IPS-11a (cell line): ENCODE results near the gene DNAJB11.

Source experiments
- H3K4me3 ChIP-seq: one replicate; pipeline ENCODE4 v1.5.1; 2013; ENCODE audit warnings: low read depth, low read length, control low read depth

DNAJB11 gene

GRCh38 chr3:186594591-186595113 lies 24.1 kb downstream of the DNAJB11 start:
- H3K4me3 ChIP-seq = no peak overlapping the region

- no peak overlapping the region for H3K4me3 ChIP-seq
Measured at GRCh38 chr3:186596568-186597287, 26.2 kb downstream of the DNAJB11 start.

DNA sequence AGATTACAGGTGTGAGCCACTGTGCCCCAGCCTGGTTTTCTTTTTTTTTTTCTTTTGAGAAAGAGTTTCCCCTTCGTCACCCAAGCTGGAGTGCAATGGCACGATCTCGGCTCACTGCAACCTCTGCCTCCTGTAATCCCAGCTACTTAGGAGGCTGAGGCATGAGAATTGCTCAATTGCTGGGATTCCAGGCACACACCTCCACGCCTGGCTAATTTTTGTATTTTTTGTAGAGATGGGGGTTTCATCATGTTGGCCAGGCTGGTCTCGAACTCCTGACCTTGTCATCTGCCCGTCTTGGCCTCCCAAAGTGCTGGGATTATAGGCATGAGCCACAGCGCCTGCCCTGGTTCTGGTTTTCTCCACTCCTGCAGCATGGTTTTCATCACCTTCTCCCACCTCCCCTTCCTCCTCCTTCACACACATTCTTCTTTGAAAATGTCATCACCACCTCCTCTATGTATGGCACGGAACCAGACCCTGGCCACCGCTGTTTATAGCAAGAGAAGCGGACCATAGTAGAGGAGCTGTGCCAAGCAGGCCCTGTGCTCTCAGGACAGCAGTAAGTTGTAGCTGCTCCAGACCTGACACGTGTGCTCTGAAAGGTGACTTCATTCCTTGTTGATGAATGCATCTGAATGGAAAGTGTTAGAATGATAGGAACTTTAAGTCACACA lies 27.7 kb downstream of the DNAJB11 start:
- H3K4me3 ChIP-seq = no peak overlapping the region

GRCh38 chr3:186598794-186599141 lies 28.2 kb downstream of the DNAJB11 start:
- no peak overlapping the region for H3K4me3 ChIP-seq

DNA sequence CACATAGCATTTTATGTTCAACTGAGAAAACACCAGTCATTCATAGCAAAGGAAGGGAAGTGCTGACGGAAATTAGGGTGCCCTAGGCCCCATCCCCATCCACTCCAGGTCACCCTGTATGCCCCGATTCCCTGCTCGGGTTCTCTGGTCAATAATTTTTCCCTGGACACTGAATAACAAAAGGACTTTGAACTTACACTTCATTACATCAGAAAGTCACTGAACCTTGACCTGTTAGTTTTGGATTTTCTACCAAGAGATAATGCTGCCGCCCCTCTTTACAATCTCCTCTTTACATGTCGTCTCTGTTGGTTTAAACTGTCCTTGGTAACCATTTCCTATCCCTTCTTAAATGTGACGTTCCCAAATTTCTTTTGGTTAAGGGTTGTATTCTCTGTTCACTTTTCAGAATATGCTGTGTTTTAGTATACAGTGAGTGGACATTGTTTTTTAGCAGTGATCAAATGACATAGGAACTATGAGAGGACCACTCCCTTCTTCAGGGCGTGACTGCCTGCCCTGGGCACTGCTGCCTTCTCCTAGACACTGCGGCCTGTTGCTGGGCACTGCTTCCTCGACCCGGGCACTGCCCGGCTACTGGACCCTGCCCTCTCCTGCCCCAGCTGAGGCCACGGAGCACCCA lies 28.7 kb downstream of the DNAJB11 start:
- no peak overlapping the region for H3K4me3 ChIP-seq

DNA sequence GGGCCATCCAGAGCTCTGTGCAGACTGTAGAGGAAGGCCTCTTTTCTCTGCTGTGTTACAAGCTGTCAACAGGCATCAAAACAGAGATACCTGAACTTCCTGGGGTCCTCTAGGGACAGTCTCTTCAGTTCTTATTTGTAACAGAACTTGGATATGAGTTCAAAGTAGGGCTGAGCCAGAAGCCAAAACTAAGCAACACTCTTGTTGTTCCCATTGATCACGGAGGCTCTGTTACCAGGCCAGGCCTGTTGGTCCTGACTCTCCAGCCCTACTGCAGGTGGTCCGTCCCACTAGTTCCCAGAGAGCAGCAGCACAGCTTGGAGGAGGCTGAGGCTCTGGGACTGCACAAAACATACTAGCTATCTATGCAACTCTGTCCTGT lies 29.3 kb downstream of the DNAJB11 start:
- H3K4me3 ChIP-seq = no peak overlapping the region

- H3K4me3 ChIP-seq = no peak overlapping the region
Measured at GRCh38 chr3:186600896-186601295, 30.4 kb downstream of the DNAJB11 start.

GRCh38 chr3:186603159-186603558 lies 32.6 kb downstream of the DNAJB11 start:
- H3K4me3 ChIP-seq = no peak overlapping the region

GRCh38 chr3:186605078-186605477 lies 34.6 kb downstream of the DNAJB11 start:
- H3K4me3 ChIP-seq = no peak overlapping the region

DNA sequence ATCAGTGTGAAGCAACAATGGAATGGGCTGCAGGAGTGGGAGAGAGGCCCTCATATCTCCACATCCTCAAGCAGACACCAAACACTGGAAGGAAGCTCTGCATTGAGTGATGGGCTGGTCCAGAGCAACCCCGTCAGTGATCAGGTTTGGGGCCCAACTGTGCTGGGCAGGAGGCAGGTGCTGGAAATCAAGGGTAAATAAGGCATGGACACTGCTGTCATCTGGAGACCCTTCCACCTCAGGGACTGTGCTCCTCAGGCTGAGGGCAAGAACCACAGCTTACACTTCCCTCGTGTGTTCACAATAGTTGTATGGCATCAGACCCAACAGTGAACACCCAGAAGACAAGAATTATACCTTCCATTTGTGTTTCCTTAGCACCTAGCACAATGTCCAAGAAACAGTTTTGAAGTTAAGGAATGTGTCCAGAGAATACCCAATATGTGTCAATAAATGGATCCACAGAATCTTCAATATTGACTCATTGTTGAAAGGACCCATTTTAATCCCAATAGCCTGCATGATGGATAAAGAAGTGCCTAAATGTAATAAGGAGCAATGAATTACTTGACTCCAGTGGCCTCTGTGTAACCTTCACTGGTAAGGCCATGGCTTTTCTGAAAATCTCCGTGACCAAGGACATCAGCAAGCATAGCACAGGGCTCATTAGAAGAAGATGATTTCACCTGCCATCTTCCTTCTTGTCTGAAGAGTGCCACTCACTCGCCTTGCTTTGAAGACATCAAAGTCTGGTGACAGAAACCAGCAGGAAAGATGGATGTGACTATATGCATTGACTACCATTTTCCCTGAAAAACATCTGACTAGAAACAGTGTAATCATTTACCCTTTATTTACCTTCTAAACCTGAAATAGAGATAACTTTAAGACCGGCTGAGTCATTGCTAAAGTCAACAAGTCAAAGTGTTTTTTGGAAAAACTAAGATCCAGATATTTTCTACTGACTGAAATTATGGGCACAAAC lies 35.3 kb downstream of the DNAJB11 start:
- H3K4me3 ChIP-seq = no peak overlapping the region

- no peak overlapping the region for H3K4me3 ChIP-seq
Measured at GRCh38 chr3:186608624-186609215, 38.2 kb downstream of the DNAJB11 start.

GRCh38 chr3:186609247-186609868 lies 38.8 kb downstream of the DNAJB11 start:
- H3K4me3 ChIP-seq = no peak overlapping the region

DNA sequence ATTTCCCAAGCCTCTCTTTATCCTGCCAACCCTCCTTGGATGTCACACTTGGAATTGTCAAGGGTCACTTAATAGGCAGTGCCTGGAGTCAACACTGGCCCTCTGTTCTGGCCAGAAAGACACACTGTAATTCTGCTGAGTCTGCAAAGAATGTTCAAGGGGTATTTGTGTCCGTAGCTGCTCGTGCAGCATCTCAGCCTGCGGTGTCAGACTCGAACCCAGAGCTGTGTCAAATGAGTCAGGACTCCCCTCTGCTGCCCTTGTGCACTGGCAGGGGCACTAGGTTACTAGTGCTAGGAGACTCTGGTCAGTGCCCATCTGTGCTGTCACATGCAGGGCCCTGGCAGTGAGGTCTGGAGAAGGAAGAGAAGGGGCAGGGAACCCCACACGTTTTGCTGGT lies 41.5 kb downstream of the DNAJB11 start:
- H3K4me3 ChIP-seq = no peak overlapping the region

GRCh38 chr3:186612721-186613636 lies 42.5 kb downstream of the DNAJB11 start, which contains the start of gene AHSG:
AHSG (plus strand) TSS chr3:186613060; CDS start chr3:186613142, 82 bp downstream.
- no peak within 1 kb of the TSS for H3K4me3 ChIP-seq

DNA sequence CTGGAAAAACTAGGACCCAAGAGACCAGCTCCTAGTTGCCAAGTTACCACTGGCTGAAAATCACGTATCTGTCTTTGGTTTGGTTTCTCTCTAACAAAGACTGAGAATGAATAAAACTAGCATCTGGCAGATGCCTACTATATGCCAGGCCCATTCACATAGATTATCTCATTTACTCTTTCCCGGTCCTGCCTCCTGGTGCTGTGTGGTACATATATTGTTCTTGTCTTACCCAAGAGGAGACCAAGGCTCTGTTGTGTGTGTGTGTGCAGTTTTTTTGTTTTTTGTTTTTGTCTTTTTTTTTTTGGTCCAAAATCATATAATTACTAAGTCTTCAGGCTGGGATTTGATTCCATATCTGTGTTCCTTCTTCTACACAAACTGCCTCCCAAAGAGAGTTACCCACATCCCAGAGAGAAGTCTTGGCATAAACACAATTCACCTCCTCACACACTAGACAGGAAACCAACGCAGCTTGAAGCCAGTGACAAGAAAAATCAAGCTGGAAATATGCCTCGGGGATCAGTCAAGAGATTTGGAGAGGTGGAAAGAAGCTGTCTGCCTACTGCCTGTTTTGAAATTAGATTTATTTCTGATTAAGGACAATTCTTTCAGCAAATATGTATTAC lies 43.2 kb downstream of the DNAJB11 start:
- no peak overlapping the region for H3K4me3 ChIP-seq

DNA sequence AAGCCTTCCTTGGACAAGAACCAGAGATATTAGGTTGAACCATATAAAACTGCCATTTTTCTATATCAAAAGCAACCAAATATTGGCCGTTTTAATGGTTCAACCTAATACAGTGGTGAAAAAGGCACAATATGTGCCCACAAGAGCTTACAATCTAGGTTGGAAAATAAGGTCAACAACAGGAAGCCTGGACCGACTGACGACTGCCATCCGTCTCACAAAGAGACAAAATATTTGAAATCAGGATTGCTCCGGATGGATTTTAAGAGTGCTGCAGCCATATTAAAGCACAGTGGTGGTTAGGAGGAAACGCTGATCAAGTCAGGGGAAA lies 43.7 kb downstream of the DNAJB11 start:
- no peak overlapping the region for H3K4me3 ChIP-seq

- H3K4me3 ChIP-seq = no peak overlapping the region
Measured at GRCh38 chr3:186614597-186615483, 44.3 kb downstream of the DNAJB11 start.

DNA sequence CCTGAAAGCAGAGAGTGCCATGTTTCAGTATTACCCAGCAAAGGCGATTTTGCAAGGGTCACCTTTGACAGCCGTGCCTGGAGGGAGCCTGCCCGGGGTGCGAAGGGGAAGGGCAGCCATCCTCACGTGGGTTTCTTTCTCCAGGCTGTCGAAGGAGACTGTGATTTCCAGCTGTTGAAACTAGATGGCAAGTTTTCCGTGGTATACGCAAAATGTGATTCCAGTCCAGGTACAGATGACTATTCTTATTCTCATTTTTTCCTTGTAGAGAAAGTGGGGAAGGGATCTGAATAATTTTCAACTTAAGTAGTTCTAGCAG lies 45.7 kb downstream of the DNAJB11 start:
- H3K4me3 ChIP-seq = no peak overlapping the region
